H9 (cell line): Measurements from ENCODE around the gene CTCF. TPM values are rescaled to one million over a fixed set of nuclear protein-coding genes. Genes with fewer than 3 reads are reported as not detected.

Experiments used
- DNase-seq: peaks from one replicate; pipeline ENCODE4 v3.0.0-alpha.2; 2017
- H2AFZ ChIP-seq: one replicate; pipeline ENCODE4 v1.6.1; 2013; ENCODE audit warnings: mild to moderate bottlenecking, low read length, control low read depth, moderate library complexity
- H2AK5ac ChIP-seq: 2 replicates; pipeline ENCODE4 v1.6.1; 2013; ENCODE audit warnings: low read length, control low read depth, mixed read lengths; ENCODE audit not compliant: insufficient read length
- H2BK120ac ChIP-seq: one replicate; pipeline ENCODE4 v1.6.1; 2013; ENCODE audit warnings: low read depth, mild to moderate bottlenecking, low read length, control low read depth, inconsistent platforms; ENCODE audit not compliant: poor library complexity, severe bottlenecking
- H2BK12ac ChIP-seq: 2 replicates; pipeline ENCODE4 v1.6.1; 2013; ENCODE audit warnings: low read length, control low read depth, mixed read lengths, low read depth; ENCODE audit not compliant: insufficient read length
- H2BK15ac ChIP-seq: 2 replicates; pipeline ENCODE4 v1.6.1; 2013; ENCODE audit warnings: low read depth, low read length, control low read depth
- H2BK20ac ChIP-seq: one replicate; pipeline ENCODE4 v1.6.1; 2013; ENCODE audit warnings: low read depth, mild to moderate bottlenecking, low read length, control low read depth, inconsistent platforms; ENCODE audit not compliant: poor library complexity, severe bottlenecking
- H2BK5ac ChIP-seq: 2 replicates; pipeline ENCODE4 v1.6.1; 2013; ENCODE audit warnings: low read length, control low read depth, mixed read lengths; ENCODE audit not compliant: insufficient read length
- H3K14ac ChIP-seq: 2 replicates; pipeline ENCODE4 v1.6.1; 2013; ENCODE audit warnings: low read length, control low read depth; ENCODE audit not compliant: insufficient read depth
- H3K18ac ChIP-seq: 2 replicates; pipeline ENCODE4 v1.6.1; 2013; ENCODE audit warnings: low read depth, mild to moderate bottlenecking, mixed read lengths, low read length, control low read depth; ENCODE audit not compliant: insufficient read length
- H3K23ac ChIP-seq: 2 replicates; pipeline ENCODE4 v1.6.1; 2013; ENCODE audit warnings: low read length, control low read depth, mixed read lengths, low read depth; ENCODE audit not compliant: insufficient read length
- H3K23me2 ChIP-seq: 2 replicates; pipeline ENCODE4 v1.6.1; 2013; ENCODE audit warnings: low read depth, mild to moderate bottlenecking, mixed read lengths, low read length, control low read depth; ENCODE audit not compliant: insufficient read length, poor library complexity, severe bottlenecking
- H3K27ac ChIP-seq: 2 replicates; pipeline ENCODE4 v1.5.1; 2013; ENCODE audit warnings: low read length, control low read depth, mixed read lengths, low read depth; ENCODE audit not compliant: insufficient read length
- H3K27me3 ChIP-seq: 2 replicates; pipeline ENCODE4 v1.6.1; 2013; ENCODE audit warnings: low read length, control low read depth, inconsistent platforms; ENCODE audit not compliant: insufficient read depth
- H3K4ac ChIP-seq: 2 replicates; pipeline ENCODE4 v1.6.1; 2013; ENCODE audit warnings: low read depth, mild to moderate bottlenecking, control low read depth, inconsistent platforms, low read length, moderate library complexity
- H3K4me1 ChIP-seq: 2 replicates; pipeline ENCODE4 v1.6.1; 2013; ENCODE audit warnings: low read length, control low read depth, inconsistent platforms; ENCODE audit not compliant: insufficient read depth
- H3K4me2 ChIP-seq: 2 replicates; pipeline ENCODE4 v1.6.1; 2013; ENCODE audit warnings: low read length, control low read depth, mixed read lengths; ENCODE audit not compliant: insufficient read length, insufficient read depth
- H3K56ac ChIP-seq: 2 replicates; pipeline ENCODE4 v1.6.1; 2013; ENCODE audit warnings: low read depth, mild to moderate bottlenecking, mixed read lengths, low read length, control low read depth; ENCODE audit not compliant: insufficient read length
- H3K79me1 ChIP-seq: 2 replicates; pipeline ENCODE4 v1.6.1; 2013; ENCODE audit warnings: low read depth, mild to moderate bottlenecking, moderate library complexity, low read length, control low read depth, inconsistent platforms; ENCODE audit not compliant: insufficient read depth, poor library complexity, severe bottlenecking
- H3K79me2 ChIP-seq: 2 replicates; pipeline ENCODE4 v1.6.1; 2013; ENCODE audit warnings: low read length, control low read depth, inconsistent platforms; ENCODE audit not compliant: insufficient read depth
- H3K9ac ChIP-seq: 2 replicates; pipeline ENCODE4 v1.6.1; 2013; ENCODE audit warnings: low read length, control low read depth, mixed read lengths; ENCODE audit not compliant: insufficient read length; ENCODE audit errors: extremely low read depth
- H3K9me3 ChIP-seq: one replicate; pipeline ENCODE4 v1.6.1; 2013; ENCODE audit warnings: low read depth, low read length, inconsistent platforms; ENCODE audit not compliant: control insufficient read depth
- H3T11ph ChIP-seq: one replicate; pipeline ENCODE4 v1.6.1; 2013; ENCODE audit warnings: mild to moderate bottlenecking, low read length, control low read depth, inconsistent platforms
- H4K20me1 ChIP-seq: one replicate; pipeline ENCODE4 v1.6.1; 2013; ENCODE audit not compliant: control insufficient read depth, insufficient read length, insufficient read depth
- H4K5ac ChIP-seq: 2 replicates; pipeline ENCODE4 v1.6.1; 2013; ENCODE audit warnings: low read depth, mild to moderate bottlenecking, mixed read lengths, low read length, control low read depth; ENCODE audit not compliant: insufficient read length
- H4K8ac ChIP-seq: replicated peaks from 2 replicates; pipeline ENCODE4 v1.6.1; 2013; ENCODE audit warnings: low read length, control low read depth, mixed read lengths, low read depth; ENCODE audit not compliant: insufficient read length
- H4K91ac ChIP-seq: 2 replicates; pipeline ENCODE4 v1.6.1; 2013; ENCODE audit warnings: low read depth, mild to moderate bottlenecking, moderate library complexity, mixed read lengths, low read length, control low read depth; ENCODE audit not compliant: insufficient read length
- H3K27ac Mint-ChIP-seq, 3 experiments: 2 replicates in 2 of 3; 3 replicates in 1 of 3; pipeline ENCODE4 v1.8.0; 2020 to 2021; ENCODE audit warnings: mixed read lengths in 3 of 3, mild to moderate bottlenecking in 1 of 3, moderate library complexity in 1 of 3
- H3K27me3 Mint-ChIP-seq: 2 replicates; pipeline ENCODE4 v1.8.0; 2021; ENCODE audit warnings: low read depth, mild to moderate bottlenecking, moderate library complexity, mixed read lengths
- H3K36me3 Mint-ChIP-seq, 3 experiments: 2 replicates in 2 of 3; 3 replicates in 1 of 3; pipeline ENCODE4 v1.8.0; 2020 to 2021; ENCODE audit warnings: low read depth in 3 of 3, mixed read lengths in 3 of 3; ENCODE audit not compliant: insufficient read depth in 1 of 3
- H3K4me1 Mint-ChIP-seq, 2 experiments: 2 replicates each; pipeline ENCODE4 v1.8.0; 2020; ENCODE audit warnings: mixed read lengths in 2 of 2
- H3K4me3 Mint-ChIP-seq, 2 experiments: 2 replicates in 1 of 2; 3 replicates in 1 of 2; pipeline ENCODE4 v1.8.0; 2020 to 2021; ENCODE audit warnings: mild to moderate bottlenecking in 2 of 2, mixed read lengths in 2 of 2, moderate library complexity in 1 of 2
- H3K9me3 Mint-ChIP-seq, 2 experiments: 2 replicates in 1 of 2; 3 replicates in 1 of 2; pipeline ENCODE4 v1.8.0; 2020; ENCODE audit warnings: mild to moderate bottlenecking in 2 of 2, mixed read lengths in 2 of 2, moderate library complexity in 1 of 2
- WGBS: extraction: QIAGEN DNeasy Blood & Tissue Kit; methylation state at CpG from one replicate; pipeline ENCODE4 v1.1.7; 2013; ENCODE audit warnings: missing lambda C conversion rate, low lambda C conversion rate, mixed read lengths; ENCODE audit not compliant: insufficient read length; ENCODE audit errors: extremely low coverage; 5-methylcytosine and 5-hydroxymethylcytosine counted together
- total RNA-seq: library from RNA; stranded (reverse); gene quantifications from 2 replicates; pipeline ENCODE4 v1.2.1, GENCODE V29; 2021
- TF ChIP-seq, protein P1 (sequence below): fragments of 200-600 bp; sonication (generic); conservative IDR thresholded peaks from 3 replicates; pipeline ENCODE4 v1.8.0; 2021; ENCODE audit warnings: antibody characterized with exemption, mild to moderate bottlenecking

Gene CTCF
- total RNA-seq, 1 experiment from 2014 or later, result 87.3 TPM

- Histone ChIP-seq H3K79me2 (no peaks in the 10 kb centered on the region), H3K56ac (no peak overlapping the region), H3K23ac (no peak overlapping the region), H4K5ac (no peak overlapping the region), H2BK15ac (no peak overlapping the region), H2AK5ac (no peak overlapping the region), H4K8ac (no peak overlapping the region), H3K14ac (no peak overlapping the region), H3K18ac (no peak overlapping the region), H2BK20ac (no peak overlapping the region), H2AFZ (no peak overlapping the region), H3K9ac (no peak overlapping the region), H3K9me3 (no peaks in the 10 kb centered on the region), H4K20me1 (no peaks in the 10 kb centered on the region), H3K27me3 (peaks cover 29% of the 10 kb centered on the region; the same call in 1 of the 2 replicates), H3K4me1 (no peaks in the 10 kb centered on the region), H3K4ac (no peak overlapping the region), H4K91ac (no peak overlapping the region), H3K79me1 (no peaks in the 10 kb centered on the region), H2BK120ac (no peak overlapping the region), H3T11ph (no peak overlapping the region), H3K27ac (no peak overlapping the region), H2BK5ac (no peak overlapping the region), H3K23me2 (peaks cover 17% of the 10 kb centered on the region), H2BK12ac (no peak overlapping the region), H3K4me2 (no peak overlapping the region)
- no peaks in the 10 kb centered on the region for H3K36me3 Mint-ChIP-seq
- peaks cover 87% of the 10 kb centered on the region for H3K27me3 Mint-ChIP-seq
- H3K27ac Mint-ChIP-seq, result no peak overlapping the region
- peaks cover 1 to 4% of the 10 kb centered on the region in 2 experiments; a peak in 3 of 5 replicates for H3K9me3 Mint-ChIP-seq
- H3K4me1 Mint-ChIP-seq, result peaks cover 5 to 14% of the 10 kb centered on the region in 2 experiments
- H3K4me3 Mint-ChIP-seq, result no peak overlapping the region; a peak in 1 of 5 replicates
- no CpG with 5 or more reads among the region's 11 CpGs for whole genome bisulfite sequencing
- TF ChIP-seq, protein P1, sequence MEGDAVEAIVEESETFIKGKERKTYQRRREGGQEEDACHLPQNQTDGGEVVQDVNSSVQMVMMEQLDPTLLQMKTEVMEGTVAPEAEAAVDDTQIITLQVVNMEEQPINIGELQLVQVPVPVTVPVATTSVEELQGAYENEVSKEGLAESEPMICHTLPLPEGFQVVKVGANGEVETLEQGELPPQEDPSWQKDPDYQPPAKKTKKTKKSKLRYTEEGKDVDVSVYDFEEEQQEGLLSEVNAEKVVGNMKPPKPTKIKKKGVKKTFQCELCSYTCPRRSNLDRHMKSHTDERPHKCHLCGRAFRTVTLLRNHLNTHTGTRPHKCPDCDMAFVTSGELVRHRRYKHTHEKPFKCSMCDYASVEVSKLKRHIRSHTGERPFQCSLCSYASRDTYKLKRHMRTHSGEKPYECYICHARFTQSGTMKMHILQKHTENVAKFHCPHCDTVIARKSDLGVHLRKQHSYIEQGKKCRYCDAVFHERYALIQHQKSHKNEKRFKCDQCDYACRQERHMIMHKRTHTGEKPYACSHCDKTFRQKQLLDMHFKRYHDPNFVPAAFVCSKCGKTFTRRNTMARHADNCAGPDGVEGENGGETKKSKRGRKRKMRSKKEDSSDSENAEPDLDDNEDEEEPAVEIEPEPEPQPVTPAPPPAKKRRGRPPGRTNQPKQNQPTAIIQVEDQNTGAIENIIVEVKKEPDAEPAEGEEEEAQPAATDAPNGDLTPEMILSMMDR, result peak; percentile 18; the same call in 1 of the 3 replicates
- no peak for DNase-seq
These were observed 37.0 kb upstream of the CTCF start for GRCh38 chr16:67525176-67525860.
